ENCODE results near the gene NF2. TPM values are rescaled to one million over a fixed set of nuclear protein-coding genes. Genes with fewer than 3 reads are reported as not detected.
A peak's percentile ranks its signal among the peaks of the same experiment; 100 is the strongest.

The NF2 gene
- total RNA-seq, result 10 to 100 TPM; 14.7 to 33.7 (median 23.2) TPM
- polyA plus RNA-seq, result 1 to 10 TPM; 6.5 to 7.5 TPM

DNA sequence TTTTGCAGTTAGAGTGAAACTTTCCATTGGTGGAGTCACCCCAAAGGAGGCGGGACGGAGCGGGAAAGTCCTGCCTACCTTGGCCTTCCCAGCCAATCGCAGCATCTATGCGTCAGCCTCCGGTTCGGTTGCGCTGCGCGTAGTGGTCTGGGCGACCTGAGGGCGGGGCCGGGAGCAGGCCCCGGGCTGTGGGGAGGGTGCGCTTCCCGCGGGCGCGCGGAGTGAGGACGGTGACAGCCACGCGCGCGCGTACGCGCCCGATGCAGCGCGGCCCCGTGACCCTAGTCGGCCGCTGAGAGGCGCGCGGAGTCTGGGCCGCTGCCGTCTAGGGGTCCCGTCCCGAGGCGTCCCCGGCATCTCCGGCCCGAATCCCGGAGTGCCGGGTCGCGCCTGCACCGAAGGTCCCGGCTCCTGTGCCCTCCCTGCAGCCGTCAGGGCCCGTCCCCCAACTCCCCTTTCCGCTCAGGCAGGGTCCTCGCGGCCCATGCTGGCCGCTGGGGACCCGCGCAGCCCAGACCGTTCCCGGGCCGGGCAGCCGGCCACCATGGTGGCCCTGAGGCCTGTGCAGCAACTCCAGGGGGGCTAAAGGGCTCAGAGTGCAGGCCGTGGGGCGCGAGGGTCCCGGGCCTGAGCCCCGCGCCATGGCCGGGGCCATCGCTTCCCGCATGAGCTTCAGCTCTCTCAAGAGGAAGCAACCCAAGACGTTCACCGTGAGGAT lies at the start of gene NF2:
TSS of gene NF2 (plus strand) at position 276 of the 718 bp plus-strand sequence. CDS start at position 642, 366 bp downstream.
- ATAC-seq (peak; percentile 97 to 99 (median 98)), FAIRE-seq (peak; percentile 97), DNase-seq (peak; percentile 97 to 99 (median 98))
- Histone ChIP-seq H3K27me3 (no peaks in the 10 kb centered on the region), H3K4me1 (peaks cover 0 to 13% (median 7%) of the 10 kb centered on the region in 3 donors), H3K27ac (peak within 1 kb of the TSS; percentile 83 to 93 (median 88)), H3K4me3 (peak within 1 kb of the TSS; percentile 86 to 96 (median 92)), H3K36me3 (no peaks in the 10 kb centered on the region), H3K9me3 (no peaks in the 10 kb centered on the region)
- WGBS, 2 donors, result 0% methylated on average over 51 to 74 of the region's 74 CpGs
- intact Hi-C loops (cut with DNase I), result no loop called here
- TF ChIP-seq, protein P1, sequence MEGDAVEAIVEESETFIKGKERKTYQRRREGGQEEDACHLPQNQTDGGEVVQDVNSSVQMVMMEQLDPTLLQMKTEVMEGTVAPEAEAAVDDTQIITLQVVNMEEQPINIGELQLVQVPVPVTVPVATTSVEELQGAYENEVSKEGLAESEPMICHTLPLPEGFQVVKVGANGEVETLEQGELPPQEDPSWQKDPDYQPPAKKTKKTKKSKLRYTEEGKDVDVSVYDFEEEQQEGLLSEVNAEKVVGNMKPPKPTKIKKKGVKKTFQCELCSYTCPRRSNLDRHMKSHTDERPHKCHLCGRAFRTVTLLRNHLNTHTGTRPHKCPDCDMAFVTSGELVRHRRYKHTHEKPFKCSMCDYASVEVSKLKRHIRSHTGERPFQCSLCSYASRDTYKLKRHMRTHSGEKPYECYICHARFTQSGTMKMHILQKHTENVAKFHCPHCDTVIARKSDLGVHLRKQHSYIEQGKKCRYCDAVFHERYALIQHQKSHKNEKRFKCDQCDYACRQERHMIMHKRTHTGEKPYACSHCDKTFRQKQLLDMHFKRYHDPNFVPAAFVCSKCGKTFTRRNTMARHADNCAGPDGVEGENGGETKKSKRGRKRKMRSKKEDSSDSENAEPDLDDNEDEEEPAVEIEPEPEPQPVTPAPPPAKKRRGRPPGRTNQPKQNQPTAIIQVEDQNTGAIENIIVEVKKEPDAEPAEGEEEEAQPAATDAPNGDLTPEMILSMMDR (IDR thresholded peaks at IDR 0.05), result no peak

DNA sequence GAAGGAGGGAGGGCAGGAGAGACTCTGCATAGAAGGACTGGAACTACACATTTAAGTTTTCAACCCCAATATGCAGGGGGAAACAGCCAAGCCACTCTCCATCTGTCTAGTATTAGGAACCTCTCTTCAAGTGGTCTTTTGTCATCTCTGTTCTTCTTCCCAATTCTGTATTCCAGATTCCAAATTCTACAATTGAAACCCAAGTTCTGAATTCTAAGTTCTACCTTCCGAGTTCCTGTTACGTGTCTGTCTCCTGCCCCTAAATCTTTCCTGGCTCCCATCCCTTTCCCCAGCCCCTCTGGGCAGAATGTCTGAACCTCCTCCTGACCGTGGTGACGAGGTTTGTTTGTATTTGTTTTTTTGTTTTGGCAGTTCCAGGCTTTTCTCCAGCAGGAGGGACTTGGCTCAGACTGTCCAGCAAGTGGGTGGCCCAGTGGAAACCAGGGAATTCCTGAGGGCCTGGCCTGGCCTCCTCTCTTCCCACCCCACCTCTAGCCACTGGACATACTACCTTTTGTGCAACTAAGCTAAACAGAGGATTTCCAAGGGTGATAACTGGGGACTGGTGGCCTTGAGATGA lies 48.3 kb upstream of the NF2 start:
- DNase-seq, result no peak
- FAIRE-seq, result no peak
- ATAC-seq, result no peak
- intact Hi-C loops (cut with DNase I), result no loop called here
- WGBS, 2 donors, result 53% methylated on average over 4 of the region's 4 CpGs
- H3K36me3 ChIP-seq, result peaks cover 0 to 11% (median 3%) of the 10 kb centered on the region in 3 donors
- H3K27ac ChIP-seq, result no peak overlapping the region
- H3K4me1 ChIP-seq, result peaks cover 5 to 7% (median 7%) of the 10 kb centered on the region in 3 donors
- TF ChIP-seq, protein P1 (IDR thresholded peaks at IDR 0.05), result no peak
- H3K27me3 ChIP-seq, result no peaks in the 10 kb centered on the region
- H3K4me3 ChIP-seq, result no peak overlapping the region
- no peaks in the 10 kb centered on the region for H3K9me3 ChIP-seq

DNA sequence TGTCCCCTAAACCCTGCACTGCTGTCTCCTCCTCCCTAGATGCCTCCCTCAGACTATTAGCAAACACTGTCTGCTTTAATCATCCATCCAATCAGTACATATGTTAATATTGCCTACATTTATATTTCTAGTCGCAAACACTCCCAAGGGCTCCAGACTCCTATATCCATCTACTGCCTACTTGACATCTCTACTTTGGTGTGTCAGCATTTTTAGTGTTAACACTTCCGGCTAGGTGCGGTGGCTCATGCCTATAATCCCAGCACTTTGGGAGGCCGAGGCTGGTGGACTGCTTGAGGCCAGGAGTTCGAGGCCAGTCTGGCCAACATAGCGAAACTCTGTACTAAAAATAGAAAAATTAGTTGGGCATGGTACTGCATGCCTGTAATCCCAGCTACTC lies 44.4 kb upstream of the NF2 start:
- WGBS, 2 donors, result 96 to 99% methylated on average over 6 of the region's 6 CpGs
- TF ChIP-seq, protein P1 (IDR thresholded peaks at IDR 0.05), result no peak

DNA sequence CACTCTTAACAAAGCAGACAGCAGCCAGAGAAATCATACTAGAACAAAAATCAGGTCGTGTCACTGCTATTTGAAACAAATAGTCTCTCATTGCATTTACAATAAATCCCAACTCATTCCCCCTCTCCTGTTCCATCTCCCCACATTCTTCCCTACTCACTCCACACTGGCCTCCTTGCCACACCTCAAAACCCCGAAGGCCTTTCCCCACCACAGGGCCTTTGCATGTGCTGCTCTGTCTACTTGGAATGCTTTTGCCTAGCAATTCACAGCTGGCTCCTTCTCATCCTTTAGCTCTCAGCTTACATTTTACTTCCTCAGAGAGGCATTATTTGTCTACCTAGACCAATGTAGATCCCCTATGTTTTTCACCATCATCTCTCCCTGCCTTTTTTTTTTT lies 43.6 kb upstream of the NF2 start:
- WGBS, 2 donors, result 93 to 96% methylated on average over 2 of the region's 2 CpGs
- Histone ChIP-seq H3K9me3 (no peaks in the 10 kb centered on the region), H3K27me3 (no peaks in the 10 kb centered on the region), H3K36me3 (peaks cover 0 to 16% (median 5%) of the 10 kb centered on the region in 3 donors), H3K4me1 (no peaks in the 10 kb centered on the region), H3K27ac (no peak overlapping the region), H3K4me3 (no peak overlapping the region)
- FAIRE-seq (no peak), ATAC-seq (no peak), DNase-seq (no peak)
- TF ChIP-seq, protein P1 (IDR thresholded peaks at IDR 0.05), result no peak
- intact Hi-C loops (cut with DNase I), result no loop called here

More for the DNA sequence above, 44.4 kb upstream of the NF2 start:
- Histone ChIP-seq H3K27me3 (no peaks in the 10 kb centered on the region), H3K27ac (no peak overlapping the region), H3K36me3 (peaks cover 0 to 16% (median 5%) of the 10 kb centered on the region in 3 donors), H3K4me3 (no peak overlapping the region), H3K4me1 (peaks cover 4 to 5% (median 5%) of the 10 kb centered on the region in 3 donors), H3K9me3 (no peaks in the 10 kb centered on the region)
- intact Hi-C loops (cut with DNase I), result no loop called here
- FAIRE-seq (no peak), DNase-seq (no peak), ATAC-seq (no peak)
